Measurements from ENCODE around the gene ZFHX3.
A peak's percentile ranks its signal among the peaks of the same experiment; 100 is the strongest.

ZFHX3 gene

GRCh38 chr16:72794319-72794718, 253.6 kb downstream of the ZFHX3 start:
- Histone ChIP-seq H3K27me3 (no peaks in the 10 kb centered on the region), H3K4me3 (no peak overlapping the region), H3K9me3 (no peaks in the 10 kb centered on the region), H3K36me3 (peaks cover 70 to 90% (median 87%) of the 10 kb centered on the region in 3 donors), H3K27ac (no peak overlapping the region), H3K4me1 (peaks cover 0 to 9% (median 1%) of the 10 kb centered on the region in 4 donors)
- intact Hi-C loops (cut with DNase I; ENCODE audit: low total_unique reads): no loop called here
- DNase-seq: no peak
- no peak for TF ChIP-seq CTCF (IDR thresholded peaks at IDR 0.05)

GRCh38 chr16:72793716-72794115, 254.2 kb downstream of the ZFHX3 start:
- TF ChIP-seq CTCF (IDR thresholded peaks at IDR 0.05): no peak
- no peak overlapping the region for H3K4me3 ChIP-seq
- H3K27me3 ChIP-seq: no peaks in the 10 kb centered on the region
- H3K36me3 ChIP-seq: peaks cover 66 to 84% (median 81%) of the 10 kb centered on the region in 3 donors
- DNase-seq: no peak
- intact Hi-C loops (cut with DNase I; ENCODE audit: low total_unique reads): no loop called here
- peaks cover 0 to 15% (median 5%) of the 10 kb centered on the region in 4 donors for H3K4me1 ChIP-seq
- no peak overlapping the region for H3K27ac ChIP-seq
- H3K9me3 ChIP-seq: no peaks in the 10 kb centered on the region

GRCh38 chr16:72793017-72793416, 254.9 kb downstream of the ZFHX3 start:
- no peak for DNase-seq
- H3K4me1 ChIP-seq: peaks cover 0 to 22% (median 12%) of the 10 kb centered on the region in 4 donors
- H3K4me3 ChIP-seq: no peak overlapping the region
- no peak for TF ChIP-seq CTCF (IDR thresholded peaks at IDR 0.05)
- no peaks in the 10 kb centered on the region for H3K9me3 ChIP-seq
- H3K27ac ChIP-seq: peak overlapping the region in 1 of 2 donors; percentile 98
- H3K27me3 ChIP-seq: no peaks in the 10 kb centered on the region
- peaks cover 59 to 80% (median 77%) of the 10 kb centered on the region in 3 donors for H3K36me3 ChIP-seq
- intact Hi-C loops (cut with DNase I; ENCODE audit: low total_unique reads): no loop called here

- H3K36me3 ChIP-seq: peaks cover 47 to 71% (median 65%) of the 10 kb centered on the region in 3 donors
- H3K4me3 ChIP-seq: no peak overlapping the region
- H3K27me3 ChIP-seq: no peaks in the 10 kb centered on the region
- DNase-seq: no peak
- intact Hi-C loops (cut with DNase I; ENCODE audit: low total_unique reads): no loop called here
- H3K9me3 ChIP-seq: no peaks in the 10 kb centered on the region
- no peak for TF ChIP-seq CTCF (IDR thresholded peaks at IDR 0.05)
- peak overlapping the region in 1 of 2 donors; percentile 98 for H3K27ac ChIP-seq
- peaks cover 0 to 18% (median 16%) of the 10 kb centered on the region in 4 donors for H3K4me1 ChIP-seq
Observed at GRCh38 chr16:72791786-72792185, 256.1 kb downstream of the ZFHX3 start.

- H3K36me3 ChIP-seq: peaks cover 36 to 52% (median 46%) of the 10 kb centered on the region in 3 donors
- no peak for DNase-seq
- H3K4me3 ChIP-seq: no peak overlapping the region
- peak overlapping the region; percentile 96 to 98 for H3K27ac ChIP-seq
- H3K27me3 ChIP-seq: no peaks in the 10 kb centered on the region
- peaks cover 0 to 28% (median 21%) of the 10 kb centered on the region in 4 donors for H3K4me1 ChIP-seq
- intact Hi-C loops (cut with DNase I; ENCODE audit: low total_unique reads): loop anchor here (10.0 kb wide), 1 partner anchor 275 kb away; no protein-coding TSS in a partner anchor
- H3K9me3 ChIP-seq: no peaks in the 10 kb centered on the region
- TF ChIP-seq CTCF (IDR thresholded peaks at IDR 0.05): no peak
Observed at GRCh38 chr16:72789921-72790320, 258.0 kb downstream of the ZFHX3 start.
